Activated CD8-positive, alpha-beta T cell treated with anti-CD3 and anti-CD28 coated beads for 36 hours (primary cell): ENCODE measurements around the gene STARD5. TPM values are rescaled to one million over a fixed set of nuclear protein-coding genes. Genes with fewer than 3 reads are reported as not detected.

Source experiments
- ATAC-seq: fragments of 200-7000 bp; cut with Tn5 transposase; one replicate; pipeline ENCODE4 v1.10.0; 2021; ENCODE audit warnings: mild to moderate bottlenecking, moderate library complexity
- CTCF ChIA-PET: fragments of 350-600 bp; sonication (Branson Sonifier 250); formaldehyde crosslinking; loops from one replicate; lab custom pipeline; 2021; ENCODE audit warnings: antibody characterized with exemption; lab: Charles Lee
- POLR2A ChIA-PET: fragments of 350-600 bp; sonication (Branson Sonifier 250); formaldehyde crosslinking; loops from one replicate; lab custom pipeline; 2021; ENCODE audit warnings: antibody characterized with exemption; lab: Charles Lee
- DNase-seq: peaks from one replicate; pipeline ENCODE4 v3.0.0-alpha.2; 2020
- H3K27ac Mint-ChIP-seq: one replicate; pipeline ENCODE4 v1.8.0; 2021; ENCODE audit warnings: mild to moderate bottlenecking, mixed read lengths
- H3K27me3 Mint-ChIP-seq: one replicate; pipeline ENCODE4 v1.8.0; 2021; ENCODE audit warnings: mixed read lengths
- H3K36me3 Mint-ChIP-seq: one replicate; pipeline ENCODE4 v1.8.0; 2021; ENCODE audit warnings: low read depth, mixed read lengths
- H3K4me1 Mint-ChIP-seq: one replicate; pipeline ENCODE4 v1.8.0; 2021; ENCODE audit warnings: low read depth, mixed read lengths
- H3K4me3 Mint-ChIP-seq: one replicate; pipeline ENCODE4 v1.8.0; 2021; ENCODE audit warnings: mild to moderate bottlenecking, moderate library complexity, mixed read lengths
- H3K9me3 Mint-ChIP-seq: one replicate; pipeline ENCODE4 v1.8.0; 2021; ENCODE audit warnings: mixed read lengths
- intact Hi-C: fragments of 100-400 bp; cut with micrococcal nuclease; formaldehyde crosslinking; loops from one replicate; pipeline ENCODE4 v1.10.0; 2022
- total RNA-seq, 2 experiments: library from RNA; stranded (reverse); gene quantifications; one replicate each; pipeline ENCODE4 v1.2.3, GENCODE V29; 2021
- TF ChIP-seq, protein P1 (sequence below): fragments of 200-600 bp; IDR thresholded peaks from one replicate; pipeline ENCODE4 v1.8.0; 2022; ENCODE audit warnings: antibody characterized with exemption, mild to moderate bottlenecking

The STARD5 gene
- total RNA-seq, 2 experiments from 2014 or later: 6.7 to 6.9 TPM

DNA sequence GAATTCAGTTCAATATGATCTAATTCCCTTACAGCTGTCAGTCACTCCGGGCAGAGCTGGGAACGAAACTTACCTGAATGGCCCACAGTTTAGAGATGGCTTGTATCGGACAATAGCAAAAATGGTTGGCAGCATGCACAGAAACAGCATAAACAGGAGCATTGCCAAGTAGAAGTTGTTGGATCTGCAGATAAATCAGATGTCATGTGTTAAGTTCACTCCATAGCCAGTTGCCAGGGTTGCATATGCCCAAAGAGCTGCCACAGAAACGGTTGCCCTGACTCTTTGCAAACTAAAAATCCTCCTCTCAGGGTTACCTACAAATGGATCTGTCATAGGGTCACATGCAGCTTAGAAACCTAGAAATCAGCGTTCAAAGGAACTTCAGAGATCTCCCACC is 15.4 kb upstream of the STARD5 start:
- H3K27ac Mint-ChIP-seq: no peak overlapping the region
- DNase-seq: no peak
- no peak overlapping the region for H3K4me3 Mint-ChIP-seq
- H3K27me3 Mint-ChIP-seq: no peaks in the 10 kb centered on the region
- ATAC-seq: no peak
- H3K36me3 Mint-ChIP-seq: no peaks in the 10 kb centered on the region
- POLR2A ChIA-PET: no interaction called here
- intact Hi-C loops: no loop called here
- TF ChIP-seq, protein P1, sequence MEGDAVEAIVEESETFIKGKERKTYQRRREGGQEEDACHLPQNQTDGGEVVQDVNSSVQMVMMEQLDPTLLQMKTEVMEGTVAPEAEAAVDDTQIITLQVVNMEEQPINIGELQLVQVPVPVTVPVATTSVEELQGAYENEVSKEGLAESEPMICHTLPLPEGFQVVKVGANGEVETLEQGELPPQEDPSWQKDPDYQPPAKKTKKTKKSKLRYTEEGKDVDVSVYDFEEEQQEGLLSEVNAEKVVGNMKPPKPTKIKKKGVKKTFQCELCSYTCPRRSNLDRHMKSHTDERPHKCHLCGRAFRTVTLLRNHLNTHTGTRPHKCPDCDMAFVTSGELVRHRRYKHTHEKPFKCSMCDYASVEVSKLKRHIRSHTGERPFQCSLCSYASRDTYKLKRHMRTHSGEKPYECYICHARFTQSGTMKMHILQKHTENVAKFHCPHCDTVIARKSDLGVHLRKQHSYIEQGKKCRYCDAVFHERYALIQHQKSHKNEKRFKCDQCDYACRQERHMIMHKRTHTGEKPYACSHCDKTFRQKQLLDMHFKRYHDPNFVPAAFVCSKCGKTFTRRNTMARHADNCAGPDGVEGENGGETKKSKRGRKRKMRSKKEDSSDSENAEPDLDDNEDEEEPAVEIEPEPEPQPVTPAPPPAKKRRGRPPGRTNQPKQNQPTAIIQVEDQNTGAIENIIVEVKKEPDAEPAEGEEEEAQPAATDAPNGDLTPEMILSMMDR: no peak
- H3K9me3 Mint-ChIP-seq: no peaks in the 10 kb centered on the region
- CTCF ChIA-PET: interaction anchor here (1.0 to 8.7 kb wide), 4 partner anchors 61 to 184 kb away, joined by 3 to 50 read pairs (median 6); no protein-coding TSS in a partner anchor
- H3K4me1 Mint-ChIP-seq: peaks cover 3% of the 10 kb centered on the region

- DNase-seq: no peak
- H3K4me1 Mint-ChIP-seq: peaks cover 4% of the 10 kb centered on the region
- no peak overlapping the region for H3K4me3 Mint-ChIP-seq
- no peaks in the 10 kb centered on the region for H3K27me3 Mint-ChIP-seq
- POLR2A ChIA-PET: no interaction called here
- no peaks in the 10 kb centered on the region for H3K9me3 Mint-ChIP-seq
- ATAC-seq: no peak
- CTCF ChIA-PET: interaction anchor here (1.1 to 8.7 kb wide), 5 partner anchors 23 to 73 kb away, joined by 3 to 50 read pairs (median 7); no protein-coding TSS in a partner anchor
- TF ChIP-seq, protein P1: no peak
- intact Hi-C loops: no loop called here
- no peak overlapping the region for H3K27ac Mint-ChIP-seq
- H3K36me3 Mint-ChIP-seq: no peaks in the 10 kb centered on the region
Measured at GRCh38 chr15:81338170-81339007, 14.4 kb upstream of the STARD5 start.

GRCh38 chr15:81337713-81338157 is 13.8 kb upstream of the STARD5 start:
- no peak for ATAC-seq
- H3K27me3 Mint-ChIP-seq: no peaks in the 10 kb centered on the region
- POLR2A ChIA-PET: no interaction called here
- TF ChIP-seq, protein P1: no peak
- intact Hi-C loops: no loop called here
- peaks cover 7% of the 10 kb centered on the region for H3K4me1 Mint-ChIP-seq
- CTCF ChIA-PET: interaction anchor here (1.4 to 8.7 kb wide), 3 partner anchors 23 to 72 kb away, joined by 3 to 50 read pairs (median 19); no protein-coding TSS in a partner anchor
- DNase-seq: peak; percentile 24
- H3K9me3 Mint-ChIP-seq: no peaks in the 10 kb centered on the region
- H3K36me3 Mint-ChIP-seq: no peaks in the 10 kb centered on the region
- H3K4me3 Mint-ChIP-seq: no peak overlapping the region
- H3K27ac Mint-ChIP-seq: no peak overlapping the region

GRCh38 chr15:81337241-81337640 is 13.3 kb upstream of the STARD5 start:
- Mint-ChIP-seq H3K4me3 (no peak overlapping the region), H3K9me3 (no peaks in the 10 kb centered on the region), H3K27me3 (no peaks in the 10 kb centered on the region), H3K27ac (no peak overlapping the region), H3K36me3 (no peaks in the 10 kb centered on the region), H3K4me1 (peaks cover 7% of the 10 kb centered on the region)
- intact Hi-C loops: no loop called here
- no peak for DNase-seq
- no peak for ATAC-seq
- ChIA-PET CTCF (interaction anchor here (0.6 to 8.7 kb wide), 12 partner anchors 10 to 77 kb away, joined by 3 to 50 read pairs (median 4); no protein-coding TSS in a partner anchor), POLR2A (no interaction called here)
- TF ChIP-seq, protein P1: no peak

GRCh38 chr15:81336568-81336967 is 12.6 kb upstream of the STARD5 start:
- Mint-ChIP-seq H3K4me1 (peaks cover 7% of the 10 kb centered on the region), H3K36me3 (no peaks in the 10 kb centered on the region), H3K27me3 (no peaks in the 10 kb centered on the region), H3K9me3 (no peaks in the 10 kb centered on the region), H3K4me3 (no peak overlapping the region), H3K27ac (no peak overlapping the region)
- peak; percentile 55 for ATAC-seq
- TF ChIP-seq, protein P1: peak; percentile 43
- CTCF ChIA-PET: interaction anchor here (0.6 to 8.7 kb wide), 12 partner anchors 9 to 76 kb away, joined by 3 to 50 read pairs (median 4); no protein-coding TSS in a partner anchor
- POLR2A ChIA-PET: interaction anchor here (0.7 kb wide), 1 partner anchor 741 kb away, joined by 3 read pairs; no protein-coding TSS in a partner anchor
- peak; percentile 60 for DNase-seq
- intact Hi-C loops: no loop called here
